Amygdala (tissue), 56 donors: Measurements from ENCODE around the gene P4HA2.
"Not testable (repeated sequence)": the region's sequence is repeated elsewhere in the genome, so short reads cannot be mapped to it uniquely, and the experiment has no call there.

Source experiments
- DNase-seq, 56 donors: peaks; one replicate each; lab custom pipeline; 2025; lab: John Stamatoyannopoulos, UW

Gene P4HA2

DNA sequence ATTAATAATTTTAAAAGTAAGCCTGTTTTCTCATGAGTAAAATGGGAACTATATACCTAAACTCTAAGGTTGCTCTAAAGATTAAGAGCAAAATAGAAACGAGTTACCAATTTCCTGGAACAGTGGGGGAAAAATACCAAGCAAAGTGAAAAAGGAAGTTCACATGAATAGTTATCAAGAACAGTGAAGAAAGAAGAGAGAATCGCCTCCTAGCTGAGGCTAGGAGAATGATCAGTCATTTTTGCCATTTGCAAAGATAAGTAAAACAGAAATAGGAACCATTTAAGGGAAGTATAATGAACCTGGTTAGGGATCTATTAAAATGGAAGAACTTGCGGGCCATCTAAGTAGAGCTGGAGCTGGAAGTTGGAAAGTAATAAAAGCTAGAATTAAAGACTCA, 50.7 kb downstream of the P4HA2 start:
- no peak for DNase-seq

DNA sequence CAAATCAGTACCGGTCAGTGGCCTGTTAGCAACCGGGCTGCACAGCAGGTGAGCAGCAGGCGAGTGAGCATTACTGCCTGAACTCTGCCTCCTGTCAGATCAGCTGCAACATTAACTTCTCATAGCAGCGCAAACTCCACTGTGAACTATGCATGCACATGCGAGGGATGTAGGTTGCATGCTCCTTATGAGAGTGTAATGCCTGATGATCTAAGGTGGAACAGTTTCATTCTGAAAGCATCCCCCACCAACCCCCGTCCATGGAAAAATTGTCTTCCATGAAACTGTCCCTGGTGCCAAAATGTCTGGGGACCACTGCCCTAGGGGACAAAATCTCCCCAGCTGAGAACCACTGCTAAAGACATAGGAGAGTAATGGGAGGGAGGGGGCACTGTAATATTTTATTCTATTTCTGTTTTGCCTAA, 51.1 kb downstream of the P4HA2 start:
- DNase-seq: no peak

DNA sequence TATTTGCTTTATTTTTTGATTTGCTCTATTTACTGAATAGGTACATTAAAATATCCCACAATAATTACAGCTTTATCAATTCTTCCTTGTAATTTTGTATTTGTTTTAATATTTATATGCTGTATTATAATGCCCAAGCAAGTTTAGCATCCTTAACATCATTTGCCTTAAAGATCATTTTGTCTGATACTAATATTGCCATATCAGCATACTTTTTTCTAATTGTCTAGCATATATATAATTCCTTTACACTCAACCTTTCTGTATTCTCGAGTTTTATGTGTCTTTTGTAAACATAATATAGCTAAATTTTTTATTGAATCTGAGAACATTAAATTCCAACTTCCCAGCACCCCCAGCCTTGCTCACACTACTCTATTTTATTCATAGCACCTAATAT, 64.7 kb downstream of the P4HA2 start:
- no peak for DNase-seq

DNA sequence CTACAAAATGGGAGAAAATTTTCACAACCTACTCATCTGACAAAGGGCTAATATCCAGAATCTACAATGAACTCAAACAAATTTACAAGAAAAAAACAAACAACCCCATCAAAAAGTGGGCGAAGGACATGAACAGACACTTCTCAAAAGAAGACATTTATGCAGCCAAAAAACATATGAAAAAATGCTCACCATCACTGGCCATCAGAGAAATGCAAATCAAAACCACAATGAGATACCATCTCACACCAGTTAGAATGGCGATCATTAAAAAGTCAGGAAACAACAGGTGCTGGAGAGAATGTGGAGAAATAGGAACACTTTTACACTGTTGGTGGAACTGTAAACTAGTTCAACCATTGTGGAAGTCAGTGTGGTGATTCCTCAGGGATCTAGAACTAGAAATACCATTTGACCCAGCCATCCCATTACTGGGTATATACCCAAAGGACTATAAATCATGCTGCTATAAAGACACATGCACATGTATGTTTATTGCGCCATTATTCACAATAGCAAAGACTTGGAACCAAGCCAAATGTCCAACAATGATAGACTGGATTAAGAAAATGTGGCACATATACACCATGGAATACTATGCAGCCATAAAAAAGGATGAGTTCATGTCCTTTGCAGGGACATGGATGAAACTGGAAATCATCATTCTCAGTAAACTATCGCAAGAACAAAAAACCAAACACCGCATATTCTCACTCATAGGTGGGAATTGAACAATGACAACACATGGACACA, 65.9 kb downstream of the P4HA2 start:
- DNase-seq: not testable (repeated sequence)

DNA sequence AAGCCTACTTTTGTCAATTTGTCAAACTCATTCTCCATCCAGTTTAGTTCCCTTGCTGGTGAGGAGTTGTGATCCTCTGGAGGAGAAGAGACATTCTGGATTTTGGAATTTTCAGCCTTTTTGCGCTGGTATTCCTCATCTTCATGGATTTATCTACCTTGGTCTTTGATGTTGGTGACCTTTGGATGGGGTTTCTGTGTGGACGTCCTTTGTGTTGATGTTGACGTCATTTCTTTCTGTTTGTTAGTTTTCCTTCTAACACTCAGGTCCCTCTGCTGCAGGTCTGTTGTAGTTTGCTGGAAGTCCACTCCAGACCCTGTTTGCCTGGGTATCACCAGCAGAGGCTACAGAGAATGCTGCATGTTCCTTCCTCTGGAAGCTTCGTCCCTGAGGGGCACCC, 71.2 kb downstream of the P4HA2 start:
- DNase-seq: no peak

DNA sequence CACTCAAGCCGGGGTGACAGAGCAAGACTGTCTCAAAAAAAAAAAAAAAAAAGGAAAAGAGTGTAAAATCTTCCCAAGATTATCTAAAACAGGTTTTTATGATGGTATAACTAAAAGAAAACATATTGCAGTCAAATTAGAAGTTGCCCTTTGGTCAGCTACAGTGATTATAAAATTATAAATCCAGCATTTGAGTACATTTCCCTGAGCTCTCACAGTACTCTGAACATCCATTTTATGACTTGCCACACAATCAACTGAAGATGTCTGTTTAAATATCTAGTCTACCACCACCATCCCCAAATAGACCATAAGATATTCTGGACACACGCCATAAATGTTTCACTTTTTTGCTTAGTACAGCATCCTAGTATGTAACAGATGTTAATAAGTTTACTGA, 77.1 kb downstream of the P4HA2 start:
- no peak for DNase-seq

DNA sequence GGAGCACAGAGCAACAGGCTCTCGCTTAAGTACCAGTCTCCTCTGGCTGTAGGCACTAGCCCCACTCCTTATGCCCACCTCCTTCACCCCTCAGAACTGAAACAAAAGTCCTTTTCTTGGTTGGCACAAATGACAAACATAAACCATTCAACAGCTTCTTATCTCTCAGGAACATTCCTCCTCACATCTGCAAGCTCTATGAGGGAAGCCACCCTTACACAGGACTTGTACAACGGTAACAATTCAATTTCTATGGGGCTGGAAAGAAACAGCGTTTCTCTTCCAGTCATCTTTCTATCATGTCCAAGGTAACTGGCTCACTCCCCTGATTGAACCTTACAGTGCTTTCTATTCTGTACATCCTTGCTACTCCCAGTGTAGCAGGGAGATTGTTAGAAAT, 80.0 kb downstream of the P4HA2 start:
- no peak for DNase-seq

DNA sequence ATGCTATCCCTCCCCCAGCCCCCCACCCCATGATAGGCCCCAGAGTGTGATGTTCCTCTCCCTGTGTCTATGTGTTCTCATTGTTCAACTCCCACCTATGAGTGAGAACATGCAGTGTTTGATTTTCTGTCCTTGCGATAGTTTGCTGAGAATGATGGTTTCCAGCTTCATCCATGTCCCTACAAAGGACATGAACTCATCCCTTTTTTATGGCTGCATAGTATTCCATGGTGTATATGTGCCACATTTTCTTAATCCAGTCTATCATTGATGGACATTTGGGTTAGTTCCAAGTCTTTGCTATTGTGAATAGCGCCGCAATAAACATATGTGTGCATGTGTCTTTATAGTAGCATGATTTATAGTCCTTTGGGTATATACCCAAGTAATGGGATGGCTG, 82.3 kb downstream of the P4HA2 start:
- DNase-seq: not testable (repeated sequence)

DNA sequence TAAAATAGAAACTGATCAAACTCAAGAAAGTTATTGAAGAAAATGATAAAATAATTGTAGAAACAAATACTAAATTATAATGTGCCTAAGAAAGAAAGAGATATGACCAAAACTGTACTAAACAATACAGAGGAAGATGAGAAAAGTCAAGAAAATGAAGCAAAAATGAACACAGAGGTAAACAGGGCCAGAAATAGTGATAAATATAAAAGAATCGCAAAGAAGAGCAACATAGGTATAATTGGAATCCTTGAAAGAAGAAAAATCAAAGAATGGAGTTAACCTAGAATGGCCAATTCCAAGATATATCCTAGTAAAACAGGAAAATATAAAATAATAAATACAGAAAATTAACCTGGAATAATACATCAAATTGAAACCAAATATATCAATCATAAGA, 84.5 kb downstream of the P4HA2 start:
- no peak for DNase-seq

DNA sequence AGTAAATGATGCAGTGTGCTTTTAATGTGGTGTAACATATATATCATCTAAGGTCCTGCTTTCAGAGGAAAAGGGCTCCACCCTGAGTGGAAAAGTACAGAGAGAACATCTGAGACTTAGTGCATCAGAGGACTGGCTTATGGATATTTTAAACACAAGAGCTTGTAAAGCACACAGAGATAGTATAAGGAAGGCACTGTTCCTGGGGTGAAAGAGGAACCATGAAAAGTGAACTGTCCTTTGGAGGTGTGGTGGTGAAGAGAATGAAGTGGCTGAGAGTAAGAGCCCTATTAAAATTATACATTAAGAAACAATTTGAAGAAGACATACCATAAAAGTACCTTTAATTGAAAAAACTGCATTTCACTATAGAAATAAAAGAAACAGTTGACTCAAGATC, 85.2 kb downstream of the P4HA2 start:
- DNase-seq: no peak
